Common myeloid progenitor, CD34-positive (primary cell): Measurements from ENCODE around the gene CDC42EP5.

ENCODE experiments used
- CTCF ChIA-PET: fragments of 350-600 bp; sonication (Branson Sonifier 250); formaldehyde crosslinking; loops from one replicate; lab custom pipeline; 2021; ENCODE audit warnings: antibody characterized with exemption; lab: Charles Lee
- POLR2A ChIA-PET: fragments of 350-600 bp; sonication (Branson Sonifier 250); formaldehyde crosslinking; loops from one replicate; lab custom pipeline; 2021; ENCODE audit warnings: antibody characterized with exemption; lab: Charles Lee
- DNase-seq, 3 donors: peaks; one replicate each; pipeline versions ENCODE4 v3.0.0 to v3.0.0-alpha.2; 2013
- H3K27ac ChIP-seq, 2 experiments: 1 replicate in 1 of 2; 2 replicates in 1 of 2; pipeline ENCODE4 v1.7.0; 2013; ENCODE audit warnings: inconsistent platforms in 2 of 2, low read length in 2 of 2, mild to moderate bottlenecking in 2 of 2, low read depth in 1 of 2, moderate library complexity in 1 of 2; ENCODE audit not compliant: severe bottlenecking in 2 of 2, insufficient read depth in 1 of 2, poor library complexity in 1 of 2
- H3K27me3 ChIP-seq, 5 experiments: replicated peaks in 2 of 5; 1 replicate in 3 of 5; 2 replicates in 2 of 5; pipeline versions ENCODE4 v1.6.1 to v1.7.0; 2013; ENCODE audit warnings: low read length in 4 of 5, mild to moderate bottlenecking in 2 of 5, moderate library complexity in 2 of 5, inconsistent platforms in 1 of 5; ENCODE audit not compliant: insufficient read depth in 5 of 5, control insufficient read depth in 4 of 5
- H3K36me3 ChIP-seq, 4 experiments: 1 replicate in 2 of 4; 2 replicates in 2 of 4; pipeline versions ENCODE4 v1.6.1 to v1.7.0; 2013; ENCODE audit warnings: low read length in 3 of 4, control low read depth in 1 of 4, mild to moderate bottlenecking in 1 of 4; ENCODE audit not compliant: control insufficient read depth in 4 of 4, insufficient read depth in 4 of 4
- H3K4me1 ChIP-seq, 4 experiments: 1 replicate in 3 of 4; 2 replicates in 1 of 4; pipeline versions ENCODE4 v1.6.1 to v1.7.1; 2013; ENCODE audit warnings: low read length in 3 of 4, mild to moderate bottlenecking in 3 of 4, control low read depth in 1 of 4, inconsistent platforms in 1 of 4, moderate library complexity in 1 of 4; ENCODE audit not compliant: control insufficient read depth in 4 of 4, insufficient read depth in 4 of 4; ENCODE audit errors: control extremely low read depth in 1 of 4
- H3K4me3 ChIP-seq, 7 experiments: 1 replicate in 4 of 7; 2 replicates in 3 of 7; pipeline versions ENCODE4 v1.5.1 to v1.7.0; 2013; ENCODE audit warnings: mild to moderate bottlenecking in 7 of 7, low read length in 6 of 7, moderate library complexity in 6 of 7, inconsistent platforms in 2 of 7, low read depth in 2 of 7, control low read depth in 1 of 7; ENCODE audit not compliant: insufficient read depth in 4 of 7, control insufficient read depth in 1 of 7; ENCODE audit errors: extremely low read depth in 1 of 7
- H3K9me3 ChIP-seq, 5 experiments: 1 replicate in 4 of 5; 2 replicates in 1 of 5; pipeline versions ENCODE4 v1.6.1 to v1.7.1; 2013; ENCODE audit warnings: low read length in 4 of 5, mild to moderate bottlenecking in 2 of 5, inconsistent platforms in 1 of 5, low read depth in 1 of 5, moderate library complexity in 1 of 5; ENCODE audit not compliant: control insufficient read depth in 4 of 5, insufficient read depth in 2 of 5; ENCODE audit errors: control extremely low read depth in 1 of 5
- WGBS: methylation state at CpG from one replicate; pipeline ENCODE4 v1.1.5; 2013; ENCODE audit not compliant: insufficient coverage; 5-methylcytosine and 5-hydroxymethylcytosine counted together

The CDC42EP5 gene

DNA sequence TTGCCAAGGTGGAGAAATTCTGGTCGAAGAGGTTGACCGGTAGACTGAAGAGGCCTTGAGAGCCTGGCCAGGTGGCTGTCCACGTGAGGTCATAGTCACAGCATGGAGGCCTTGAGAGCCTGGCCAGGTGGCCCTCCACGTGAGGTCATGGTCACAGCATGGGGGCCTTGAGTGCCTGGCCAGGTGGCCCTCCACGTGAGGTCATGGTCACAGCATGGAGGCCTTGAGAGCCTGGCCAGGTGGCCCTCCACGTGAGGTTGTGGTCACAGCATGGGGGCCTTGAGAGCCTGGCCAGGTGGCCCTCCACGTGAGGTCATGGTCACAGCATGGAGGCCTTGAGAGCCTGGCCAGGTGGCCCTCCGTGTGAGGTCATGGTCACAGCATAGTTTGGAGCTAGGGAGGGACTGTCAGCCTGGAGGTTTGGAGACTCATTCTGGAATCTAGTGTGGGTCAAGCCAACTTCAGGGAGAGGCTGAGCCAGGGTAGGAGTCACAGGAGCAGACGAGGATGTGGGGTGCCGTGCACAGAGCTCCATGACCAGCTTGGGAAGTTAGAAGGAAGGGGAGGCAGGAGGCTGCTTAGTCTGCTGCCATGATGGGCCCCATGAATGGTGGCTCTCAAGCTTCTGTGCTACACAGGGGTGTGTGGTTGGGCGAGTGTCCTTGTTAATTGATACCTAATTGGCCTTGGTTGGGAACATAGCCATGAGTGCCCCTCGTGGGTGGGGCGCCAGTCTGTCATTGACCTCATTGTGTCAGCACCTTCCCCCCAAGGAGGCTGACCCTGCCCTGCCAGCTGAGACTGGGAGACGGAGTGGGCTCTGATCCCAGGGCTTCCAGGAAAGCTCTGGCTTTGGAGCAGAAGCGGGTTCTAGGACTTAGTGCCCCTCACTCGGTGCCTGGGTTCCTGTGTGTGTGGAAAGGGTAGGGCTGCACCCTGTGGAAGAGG, 13.5 kb downstream of the CDC42EP5 start:
- Histone ChIP-seq H3K4me3 (no peak overlapping the region), H3K4me1 (peaks cover 0 to 44% (median 33%) of the 10 kb centered on the region in 4 experiments), H3K36me3 (peaks cover 7 to 75% (median 52%) of the 10 kb centered on the region in 4 experiments), H3K9me3 (no peaks in the 10 kb centered on the region), H3K27ac (peak overlapping the region in 1 of 2 experiments; percentile 43), H3K27me3 (no peaks in the 10 kb centered on the region)
- DNase-seq = no peak
- POLR2A ChIA-PET = interaction anchor here (0.6 kb wide), 1 partner anchor 921 kb away, joined by 4 read pairs; no protein-coding TSS in a partner anchor
- CTCF ChIA-PET = interaction anchor here (1.6 kb wide), 2 partner anchors 9 to 11 kb away, joined by 4 to 5 read pairs; no protein-coding TSS in a partner anchor
- 95% methylated on average over 16 of the region's 16 CpGs for WGBS

DNA sequence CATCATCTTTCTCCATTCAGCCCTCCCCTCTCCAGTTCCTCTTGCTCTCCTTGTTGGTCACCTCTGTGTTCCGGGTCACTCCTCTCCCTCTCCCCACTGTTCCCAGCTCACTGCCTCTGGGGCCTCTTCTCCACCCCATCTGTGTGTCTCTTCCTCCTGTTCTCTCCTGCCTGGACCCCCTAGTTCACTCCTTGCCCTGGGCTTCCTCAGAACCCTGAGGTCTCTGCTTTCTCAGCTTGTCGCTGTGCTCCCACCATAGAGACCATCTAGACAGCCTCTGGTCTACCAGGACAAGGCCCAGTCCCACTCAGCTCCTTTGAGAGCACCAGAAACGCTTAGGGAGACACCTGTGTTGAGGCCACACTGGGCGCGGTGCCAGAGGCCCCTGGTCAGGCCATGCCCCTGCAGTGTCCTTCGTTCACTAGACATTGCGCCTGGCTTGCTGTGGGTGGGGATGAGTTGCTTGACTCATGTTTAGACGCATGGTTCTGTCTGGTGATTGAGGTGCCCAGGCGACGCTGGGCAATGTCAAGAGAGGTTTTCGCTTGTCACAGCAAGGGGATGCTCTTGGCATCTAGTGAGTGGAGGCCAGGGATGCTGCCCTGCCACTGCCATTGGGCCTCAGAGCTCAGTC, 14.3 kb downstream of the CDC42EP5 start:
- peaks cover 0 to 36% (median 26%) of the 10 kb centered on the region in 4 experiments for H3K4me1 ChIP-seq
- no peaks in the 10 kb centered on the region for H3K27me3 ChIP-seq
- no peak overlapping the region for H3K27ac ChIP-seq
- DNase-seq = no peak
- H3K4me3 ChIP-seq = no peak overlapping the region
- H3K36me3 ChIP-seq = peaks cover 8 to 83% (median 60%) of the 10 kb centered on the region in 4 experiments
- no peaks in the 10 kb centered on the region for H3K9me3 ChIP-seq
- POLR2A ChIA-PET = interaction anchor here (0.5 kb wide), 1 partner anchor 10 kb away, joined by 3 read pairs; no protein-coding TSS in a partner anchor
- 100% methylated on average over 9 of the region's 11 CpGs for WGBS
- CTCF ChIA-PET = interaction anchor here (1.6 kb wide), 2 partner anchors 8 to 10 kb away, joined by 4 to 5 read pairs; no protein-coding TSS in a partner anchor

DNA sequence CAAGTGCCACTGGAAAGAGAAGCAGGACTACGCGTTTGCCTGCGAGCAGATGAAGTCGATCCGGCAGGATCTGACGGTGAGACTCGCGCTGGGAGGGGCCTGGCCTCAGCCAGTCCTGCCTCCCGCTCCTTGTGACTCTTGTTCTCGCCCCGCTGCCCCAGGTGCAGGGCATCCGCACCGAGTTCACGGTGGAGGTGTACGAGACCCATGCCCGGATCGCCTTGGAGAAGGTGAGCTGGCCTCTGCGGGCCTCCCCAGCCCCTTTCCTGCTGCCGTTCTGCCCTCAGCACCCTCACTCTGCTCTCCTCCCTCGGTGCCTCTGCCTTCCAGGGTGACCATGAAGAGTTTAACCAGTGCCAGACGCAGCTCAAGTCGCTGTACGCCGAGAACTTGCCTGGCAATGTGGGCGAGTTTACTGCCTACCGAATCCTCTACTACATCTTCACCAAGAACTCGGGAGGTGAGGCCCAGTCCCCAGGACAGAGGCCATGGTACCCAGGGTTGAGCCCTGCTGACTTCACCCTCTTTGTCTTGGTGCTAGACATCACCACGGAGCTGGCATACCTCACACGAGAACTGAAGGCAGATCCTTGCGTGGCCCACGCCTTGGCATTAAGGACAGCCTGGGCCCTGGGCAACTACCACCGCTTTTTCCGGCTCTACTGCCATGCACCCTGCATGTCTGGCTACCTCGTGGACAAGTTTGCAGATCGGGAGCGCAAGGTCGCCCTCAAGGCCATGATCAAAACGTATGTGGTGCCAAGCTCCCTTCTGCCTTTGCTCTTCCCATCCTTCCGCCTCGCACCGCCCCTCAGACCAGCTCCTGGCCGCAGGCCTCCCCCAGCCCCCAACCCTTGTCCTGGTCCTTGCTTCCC, 15.1 kb downstream of the CDC42EP5 start:
- WGBS = 96% methylated on average over 37 of the region's 42 CpGs
- H3K4me3 ChIP-seq = no peak overlapping the region
- H3K36me3 ChIP-seq = peaks cover 11 to 91% (median 67%) of the 10 kb centered on the region in 4 experiments
- POLR2A ChIA-PET = interaction anchor here (0.5 kb wide), 1 partner anchor 10 kb away, joined by 3 read pairs; no protein-coding TSS in a partner anchor
- no peaks in the 10 kb centered on the region for H3K27me3 ChIP-seq
- H3K9me3 ChIP-seq = no peaks in the 10 kb centered on the region
- CTCF ChIA-PET = interaction anchor here (1.6 kb wide), 1 partner anchor 10 kb away, joined by 4 read pairs; no protein-coding TSS in a partner anchor
- no peak for DNase-seq
- peaks cover 0 to 29% (median 20%) of the 10 kb centered on the region in 4 experiments for H3K4me1 ChIP-seq
- no peak overlapping the region for H3K27ac ChIP-seq

DNA sequence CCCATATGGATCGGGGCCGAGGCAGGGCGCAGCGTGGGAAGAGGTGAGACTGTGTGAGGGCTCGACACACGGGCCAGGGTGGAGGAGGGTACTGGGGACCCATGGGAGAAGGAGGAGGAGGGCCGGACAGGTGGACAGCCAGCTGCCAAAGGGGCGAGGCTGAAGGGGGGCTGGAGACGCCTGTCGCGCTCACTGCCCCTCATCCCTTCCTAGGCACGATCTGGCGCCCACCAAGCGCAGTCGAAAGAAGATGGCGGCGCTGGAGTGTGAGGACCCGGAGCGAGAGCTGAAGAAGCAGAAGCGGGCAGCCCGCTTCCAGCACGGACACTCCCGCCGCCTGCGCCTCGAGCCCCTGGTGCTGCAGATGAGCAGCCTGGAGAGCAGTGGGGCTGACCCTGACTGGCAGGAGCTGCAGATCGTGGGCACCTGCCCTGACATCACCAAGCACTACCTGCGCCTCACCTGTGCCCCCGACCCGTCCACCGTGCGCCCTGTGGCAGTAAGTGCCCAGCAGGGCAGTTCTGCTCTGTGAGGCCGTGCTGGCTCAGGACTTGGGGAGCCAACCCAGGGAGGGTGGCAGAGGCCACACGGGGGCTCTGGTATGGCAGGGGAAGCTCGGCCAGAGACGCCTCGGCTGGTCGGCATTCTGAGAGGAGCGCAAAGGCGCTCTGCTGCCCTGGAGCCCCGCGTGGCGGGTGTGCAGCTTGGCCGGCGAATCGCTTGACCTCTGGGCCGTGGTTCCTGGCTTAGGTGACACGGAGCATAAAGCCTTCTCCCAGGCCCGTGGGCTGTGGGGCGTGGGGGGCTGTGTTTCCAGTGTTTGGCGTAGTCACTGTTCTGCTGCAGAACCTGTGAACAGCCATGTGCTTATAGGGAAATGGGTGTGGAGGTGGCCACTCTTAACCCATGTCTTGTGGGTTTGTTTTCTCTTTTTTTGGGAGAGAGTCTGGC, 16.4 kb downstream of the CDC42EP5 start:
- WGBS = 97% methylated on average over 51 of the region's 51 CpGs
- no peak overlapping the region for H3K4me3 ChIP-seq

DNA sequence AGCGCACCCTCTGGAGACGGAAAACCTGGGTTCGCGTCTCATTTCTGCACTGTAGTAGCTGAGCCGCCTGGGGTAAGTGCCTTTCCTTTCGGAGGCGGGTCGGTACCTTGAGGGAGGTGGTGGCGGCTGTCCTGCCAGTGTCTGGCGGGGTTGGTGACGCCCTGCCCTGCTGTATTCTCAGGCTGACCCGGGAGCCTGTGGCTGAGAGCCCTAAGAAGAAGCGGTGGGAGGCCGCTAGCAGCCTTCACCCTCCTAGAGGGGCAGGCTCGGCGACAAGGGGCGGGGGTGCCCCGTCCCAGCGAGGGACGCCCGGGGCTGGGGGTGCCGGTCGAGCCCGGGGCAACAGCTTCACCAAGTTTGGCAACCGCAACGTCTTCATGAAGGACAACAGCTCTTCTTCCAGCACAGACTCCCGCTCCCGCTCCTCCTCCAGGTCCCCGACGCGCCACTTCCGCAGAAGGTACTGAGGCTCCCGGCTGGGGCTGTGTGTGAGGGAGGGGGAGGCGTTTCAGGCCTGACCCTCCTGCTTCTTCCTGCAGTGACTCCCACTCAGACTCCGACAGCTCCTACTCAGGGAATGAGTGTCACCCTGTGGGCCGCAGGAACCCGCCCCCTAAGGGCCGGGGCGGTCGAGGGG, 17.2 kb downstream of the CDC42EP5 start:
- H3K36me3 ChIP-seq = peaks cover 18 to 96% (median 74%) of the 10 kb centered on the region in 4 experiments
- WGBS = 97% methylated on average over 28 of the region's 40 CpGs
- DNase-seq = no peak
- CTCF ChIA-PET = interaction anchor here (0.9 kb wide), 1 partner anchor 34 kb away, joined by 3 read pairs; no protein-coding TSS in a partner anchor
- no peaks in the 10 kb centered on the region for H3K27me3 ChIP-seq
- no peak overlapping the region for H3K4me3 ChIP-seq
- no peaks in the 10 kb centered on the region for H3K9me3 ChIP-seq
- POLR2A ChIA-PET = no interaction called here
- H3K27ac ChIP-seq = no peak overlapping the region
- H3K4me1 ChIP-seq = peaks cover 0 to 23% (median 9%) of the 10 kb centered on the region in 4 experiments

More for the DNA sequence above, 16.4 kb downstream of the CDC42EP5 start:
- Histone ChIP-seq H3K27ac (no peak overlapping the region), H3K9me3 (no peaks in the 10 kb centered on the region), H3K4me1 (peaks cover 0 to 16% (median 7%) of the 10 kb centered on the region in 4 experiments), H3K36me3 (peaks cover 13 to 96% (median 74%) of the 10 kb centered on the region in 4 experiments), H3K27me3 (no peaks in the 10 kb centered on the region)
- CTCF ChIA-PET = no interaction called here
- POLR2A ChIA-PET = no interaction called here
- DNase-seq = no peak
